GM19328 (cell line): Measurements from ENCODE around the gene POLA1.

Source experiments
- ATAC-seq: cut with Tn5 transposase; IDR thresholded peaks from one replicate; pipeline ENCODE4 v1.9.1; 2021; ENCODE audit warnings: mild to moderate bottlenecking, moderate library complexity; ENCODE audit not compliant: unreplicated experiment

The POLA1 gene

DNA sequence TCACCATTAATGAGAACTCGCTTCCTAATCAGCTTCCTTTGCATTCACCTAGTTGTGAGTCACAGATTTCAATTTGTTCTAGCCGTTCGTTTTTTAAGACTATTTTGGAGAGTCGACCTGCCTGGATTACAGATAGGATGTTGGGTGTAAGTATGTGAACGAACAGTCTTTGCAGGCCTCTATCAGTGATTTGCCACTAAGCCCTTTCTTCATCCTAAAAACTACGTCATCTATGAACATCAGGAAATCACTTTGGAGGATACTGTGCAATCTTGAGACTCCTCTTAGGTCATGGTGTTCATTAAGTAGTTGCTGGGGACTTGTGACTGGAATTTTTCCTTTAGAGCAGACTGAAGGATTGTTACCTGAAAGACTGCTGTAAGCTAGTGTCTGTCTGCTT lies 1.1 kb downstream of the POLA1 start:
- no peak for ATAC-seq

DNA sequence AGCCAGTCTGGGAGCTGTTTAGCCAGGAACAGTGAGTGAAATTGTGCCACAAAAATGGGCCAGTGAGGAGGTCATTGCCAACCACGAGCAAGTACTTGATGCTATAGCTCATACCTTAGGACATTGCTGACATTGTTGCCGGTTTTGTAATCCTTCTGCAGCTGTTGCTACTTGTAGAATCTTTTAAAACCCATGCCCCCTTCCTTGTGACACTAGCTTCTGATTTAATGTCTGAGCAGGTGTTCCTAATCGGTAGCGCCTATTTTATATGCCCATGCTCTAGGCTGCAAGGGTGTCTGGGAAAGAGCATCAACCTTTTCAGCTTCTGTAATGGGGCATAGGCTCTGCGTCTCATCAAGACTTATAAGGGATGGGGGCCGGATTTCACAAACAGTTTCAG lies 2.6 kb downstream of the POLA1 start:
- ATAC-seq, result no peak

GRCh38 chrX:24702362-24703184 lies 8.9 kb downstream of the POLA1 start:
- ATAC-seq, result peak; percentile 91

DNA sequence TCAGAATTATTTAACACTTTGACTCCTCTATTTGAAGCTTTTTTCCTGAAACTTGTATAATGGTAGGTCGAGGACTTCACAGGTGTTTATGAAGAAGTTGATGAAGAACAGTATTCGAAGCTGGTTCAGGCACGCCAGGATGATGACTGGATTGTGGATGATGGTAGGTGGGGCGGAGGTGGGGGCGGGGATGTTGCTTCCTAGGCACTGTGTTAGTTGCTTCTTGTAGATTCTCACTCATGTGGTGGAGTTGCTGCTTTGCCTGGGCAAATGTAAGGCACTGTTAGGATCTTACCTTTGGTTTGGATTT lies 9.4 kb downstream of the POLA1 start:
- ATAC-seq, result no peak

DNA sequence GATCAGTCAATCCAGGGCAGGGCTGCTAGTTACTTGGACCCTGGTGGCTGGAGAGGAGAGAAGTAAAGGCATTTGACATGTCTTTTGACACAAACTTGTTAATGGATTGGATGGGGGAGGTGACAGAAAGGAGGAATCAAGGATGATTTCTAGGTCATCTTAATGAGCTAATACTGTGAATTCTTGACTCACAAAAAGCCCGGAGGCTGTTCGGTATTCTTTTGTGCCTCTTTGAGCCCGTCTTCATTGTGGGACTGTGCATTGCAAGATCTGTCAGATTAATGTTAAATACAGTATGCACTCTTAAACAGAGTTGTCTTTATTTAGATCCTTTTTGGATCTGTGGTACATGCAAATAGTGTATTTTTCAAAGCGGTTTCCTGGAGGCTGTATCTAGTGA lies 25.1 kb downstream of the POLA1 start:
- ATAC-seq, result no peak

DNA sequence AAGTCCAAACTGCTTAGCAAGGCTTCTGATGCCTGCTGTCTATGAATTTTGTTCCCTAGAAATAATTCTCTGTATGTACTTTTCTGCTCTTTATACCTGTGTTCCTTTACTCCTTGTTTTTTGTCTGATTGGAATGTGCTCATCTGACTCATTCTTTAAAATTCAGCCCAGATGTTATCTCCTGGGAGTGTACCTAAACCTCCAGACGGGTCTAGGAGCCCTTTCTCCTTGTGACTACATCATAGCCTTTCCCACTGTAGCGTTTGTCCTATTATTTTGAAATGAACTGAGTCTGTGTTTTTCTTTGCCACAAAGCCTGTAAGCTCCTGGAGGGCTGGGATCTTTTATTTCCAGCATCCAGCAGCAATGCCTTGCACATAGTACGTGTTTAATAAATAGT lies 26.3 kb downstream of the POLA1 start:
- ATAC-seq, result no peak

DNA sequence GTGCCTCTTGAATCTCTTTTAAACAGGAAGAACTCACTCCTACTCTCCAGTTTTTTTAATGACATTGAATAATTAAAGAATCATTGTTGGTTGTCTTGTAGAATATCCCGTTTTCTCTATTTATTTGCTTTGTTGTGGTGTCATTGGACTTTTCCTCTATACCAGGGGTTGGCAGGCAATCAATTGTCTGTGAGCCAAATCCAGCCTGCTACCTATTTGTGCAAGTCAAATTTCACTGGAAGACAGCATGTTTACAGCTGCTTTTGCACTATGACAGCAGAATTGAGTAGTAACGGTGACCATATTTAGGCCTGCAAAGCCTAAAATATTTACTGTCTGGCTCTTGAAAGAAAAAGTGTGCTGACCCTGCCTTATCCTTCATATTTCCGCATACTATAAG lies 34.8 kb downstream of the POLA1 start:
- no peak for ATAC-seq

DNA sequence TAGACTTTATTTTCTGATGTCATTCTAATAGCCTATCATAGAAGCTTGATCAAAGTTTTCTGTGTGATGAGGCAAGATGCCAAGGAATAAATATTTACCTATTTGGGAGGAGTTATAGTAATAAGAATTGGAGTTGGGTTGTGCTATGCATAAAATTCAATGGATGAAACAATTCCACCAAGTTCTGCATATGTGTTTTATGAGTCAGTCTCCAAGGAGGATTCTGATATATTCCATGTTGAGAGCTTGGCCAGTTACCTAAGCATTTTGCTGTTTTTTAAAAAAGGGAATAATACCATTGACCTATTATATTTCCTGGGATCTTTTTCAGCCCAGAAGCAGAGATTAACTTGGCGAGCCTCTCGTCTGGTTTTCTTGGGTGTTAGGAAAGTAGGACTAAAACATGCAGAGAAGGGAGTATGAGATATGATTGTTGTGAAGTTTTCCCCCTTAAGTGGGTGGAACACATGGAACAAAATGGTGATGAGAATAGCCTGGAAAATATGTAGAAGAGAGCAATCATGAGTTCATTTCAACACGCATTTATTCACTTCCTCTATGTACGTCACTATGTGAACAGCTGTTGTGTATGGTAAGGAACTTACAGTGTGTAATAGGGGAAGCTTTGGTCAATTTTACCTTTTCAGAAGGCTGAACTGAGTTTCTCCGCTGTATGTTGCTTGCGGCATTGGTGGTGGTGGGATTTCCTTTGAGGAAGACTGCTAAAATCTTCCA lies 39.2 kb downstream of the POLA1 start:
- ATAC-seq, result no peak

DNA sequence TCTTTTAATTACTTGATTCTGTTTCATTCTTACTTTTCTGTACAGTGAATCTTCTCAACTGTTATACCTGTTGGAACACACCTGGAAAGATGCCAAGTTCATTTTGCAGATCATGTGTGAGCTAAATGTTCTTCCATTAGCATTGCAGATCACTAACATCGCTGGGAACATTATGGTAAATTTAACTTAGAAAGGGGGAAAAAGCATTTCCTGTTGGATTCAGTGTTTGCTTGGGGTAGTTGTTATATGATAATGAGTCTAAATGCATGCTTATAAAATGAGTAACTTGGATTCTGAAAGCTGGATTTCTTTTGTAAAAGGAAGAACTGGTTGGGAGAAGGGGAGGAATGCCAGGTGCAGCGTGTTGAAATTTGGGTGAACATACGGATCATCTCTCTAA lies 47.6 kb downstream of the POLA1 start:
- ATAC-seq, result no peak

GRCh38 chrX:24748196-24748595 lies 54.5 kb downstream of the POLA1 start:
- ATAC-seq, result no peak

DNA sequence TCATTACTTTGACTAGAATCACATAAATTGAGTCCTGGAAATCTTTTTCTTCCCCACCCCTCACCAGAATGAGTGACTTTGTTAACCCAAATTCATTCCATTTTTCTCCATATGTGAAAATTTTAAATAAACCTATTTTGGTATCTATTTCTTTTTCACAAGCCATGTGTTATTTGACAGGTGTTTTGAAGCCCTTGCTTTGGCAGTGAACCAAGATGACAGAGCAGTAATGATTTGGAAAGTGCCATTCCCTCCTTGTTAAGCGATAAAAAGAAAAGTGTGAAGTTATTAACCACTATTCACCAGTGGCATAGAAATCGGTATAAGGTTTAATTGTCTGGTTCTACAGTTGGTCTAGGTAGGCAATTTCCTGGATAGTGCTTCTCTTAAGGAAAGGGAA lies 66.1 kb downstream of the POLA1 start:
- ATAC-seq, result no peak

DNA sequence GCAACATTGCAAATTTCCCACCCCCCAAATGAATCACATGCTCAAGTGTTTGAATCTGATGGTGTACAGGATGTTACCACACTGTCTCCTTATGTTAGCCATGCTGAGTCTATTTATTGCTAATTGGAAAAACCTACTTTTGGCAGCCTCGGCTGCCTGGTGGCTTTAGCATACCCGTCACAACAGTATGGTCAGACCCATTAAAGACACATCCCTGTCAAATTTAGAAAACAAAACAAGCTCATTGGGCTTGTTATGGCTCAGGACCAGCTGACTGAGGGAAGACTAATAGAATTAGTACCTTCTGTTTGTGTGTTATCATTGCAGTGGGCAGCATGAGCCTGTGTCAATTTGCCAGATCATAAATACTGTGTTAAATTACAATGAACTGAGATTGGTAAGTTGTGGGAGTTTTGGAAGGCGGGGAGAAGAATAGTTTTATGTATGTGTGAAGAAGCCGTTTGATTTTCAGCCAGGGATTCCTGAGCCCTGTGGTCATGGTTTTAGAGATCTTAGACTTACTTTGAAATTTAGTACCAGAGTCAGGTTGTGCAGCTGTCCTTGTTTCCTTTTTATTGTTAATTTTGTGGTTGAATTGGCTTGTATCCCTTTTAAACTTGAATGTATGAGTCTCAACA lies 66.8 kb downstream of the POLA1 start:
- no peak for ATAC-seq

- ATAC-seq, result no peak
These were observed 67.6 kb downstream of the POLA1 start for GRCh38 chrX:24761306-24761705.

DNA sequence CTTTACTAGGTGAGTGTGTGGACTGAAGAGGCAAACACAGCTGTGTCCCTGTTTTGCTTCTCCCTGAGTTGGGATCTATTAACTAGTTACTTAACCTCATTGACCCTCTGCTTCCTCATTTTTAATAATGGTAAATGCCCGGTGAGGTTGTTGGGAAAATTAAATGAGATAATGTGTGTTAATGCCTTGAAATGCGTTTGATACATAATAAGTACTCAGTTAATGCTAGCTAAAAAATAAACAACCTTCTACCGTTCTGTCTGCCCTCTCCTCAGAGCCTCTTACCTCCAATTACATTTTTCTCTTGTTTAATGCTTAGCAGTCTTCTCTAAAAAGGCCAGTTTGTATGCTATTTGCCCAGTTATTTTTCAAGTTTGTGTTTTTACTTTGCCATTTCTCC lies 70.3 kb downstream of the POLA1 start:
- ATAC-seq, result no peak

DNA sequence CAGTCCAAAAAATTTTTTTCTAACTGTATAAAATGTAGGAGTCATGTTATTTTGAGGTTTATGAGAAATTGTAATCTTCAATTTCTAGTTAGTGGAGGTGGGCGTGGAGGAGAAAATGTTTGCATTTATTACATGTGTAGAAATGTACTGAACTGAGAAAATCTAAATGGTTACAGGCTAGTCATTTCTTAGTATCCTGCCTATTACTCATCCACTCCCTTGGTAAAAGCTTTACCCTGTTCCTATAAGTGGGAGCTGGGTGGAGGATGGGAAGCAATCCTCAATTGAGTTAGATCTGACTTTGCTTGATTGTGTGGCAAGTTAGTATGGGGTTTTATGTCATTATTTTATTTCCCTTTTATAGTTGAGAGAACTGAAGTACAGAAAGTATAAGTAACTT lies 73.8 kb downstream of the POLA1 start:
- no peak for ATAC-seq

DNA sequence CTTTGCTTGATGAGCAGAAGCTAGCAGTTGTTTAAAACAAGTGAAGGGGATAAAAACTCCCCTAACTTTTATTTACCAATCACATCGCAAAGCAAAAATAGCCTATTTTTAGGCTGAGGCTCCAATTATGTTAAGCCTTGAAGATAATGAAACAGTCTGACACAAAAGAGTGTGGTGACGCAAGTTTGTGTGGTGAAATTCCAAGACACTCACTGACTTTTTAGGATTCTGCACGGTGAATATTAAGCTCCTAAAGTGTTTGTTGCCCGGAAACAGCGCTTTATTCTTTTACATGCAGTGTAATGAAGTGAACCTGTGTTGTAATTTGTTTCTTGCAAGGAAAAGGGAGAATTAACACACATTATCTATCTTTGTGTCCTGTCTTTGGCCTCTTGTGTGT lies 74.8 kb downstream of the POLA1 start:
- no peak for ATAC-seq

GRCh38 chrX:24774650-24775049 lies 80.9 kb downstream of the POLA1 start:
- ATAC-seq, result no peak

DNA sequence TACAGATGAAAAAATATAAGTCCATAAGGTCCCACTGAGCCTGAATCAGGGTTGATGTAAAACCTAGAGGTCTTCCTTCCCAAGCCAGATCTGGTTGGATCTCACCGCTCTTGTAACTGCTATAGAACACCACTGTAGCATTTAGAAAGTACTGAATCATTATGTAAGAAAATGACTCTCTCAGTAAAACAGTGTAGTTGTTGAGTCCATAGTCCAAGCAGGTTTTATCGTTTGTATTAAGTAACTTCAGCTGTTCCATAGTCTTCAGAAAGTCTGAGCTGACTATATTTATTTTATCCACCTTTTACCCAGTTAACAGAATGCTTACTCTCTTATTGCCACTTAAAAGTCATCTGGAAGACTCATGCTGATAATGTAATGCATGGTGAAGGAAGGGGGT lies 82.2 kb downstream of the POLA1 start:
- ATAC-seq, result no peak

GRCh38 chrX:24777660-24778059 lies 83.9 kb downstream of the POLA1 start:
- peak; percentile 91 for ATAC-seq

- ATAC-seq, result no peak
These were observed 88.3 kb downstream of the POLA1 start for GRCh38 chrX:24782011-24782410.

DNA sequence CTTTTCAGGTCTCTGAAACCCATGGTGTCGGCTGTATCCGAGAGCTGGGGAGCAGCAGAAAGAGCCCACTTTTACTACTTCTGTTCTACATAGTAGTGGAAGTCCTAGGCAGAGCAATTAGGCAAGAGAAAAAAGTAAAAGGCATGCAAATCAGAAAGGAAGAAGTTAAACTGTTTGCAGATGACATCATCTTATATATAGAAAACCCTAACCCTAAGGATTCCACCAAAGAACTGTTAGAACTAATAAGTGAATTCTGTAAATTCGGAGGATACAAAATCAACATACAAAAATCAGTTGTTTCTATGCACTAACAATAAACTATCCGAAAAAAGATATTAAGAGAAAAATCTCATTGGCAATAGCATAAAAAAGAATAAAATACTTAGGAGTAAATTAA lies 95.3 kb downstream of the POLA1 start:
- no peak for ATAC-seq

GRCh38 chrX:24790166-24790565 lies 96.4 kb downstream of the POLA1 start:
- no peak for ATAC-seq
